ENCODE measurements around the gene TLX1. TPM values are rescaled to one million over a fixed set of nuclear protein-coding genes. Genes with fewer than 3 reads are reported as not detected.

The TLX1 gene
- total RNA-seq, 4 donors from 2014 or later: not detected

DNA sequence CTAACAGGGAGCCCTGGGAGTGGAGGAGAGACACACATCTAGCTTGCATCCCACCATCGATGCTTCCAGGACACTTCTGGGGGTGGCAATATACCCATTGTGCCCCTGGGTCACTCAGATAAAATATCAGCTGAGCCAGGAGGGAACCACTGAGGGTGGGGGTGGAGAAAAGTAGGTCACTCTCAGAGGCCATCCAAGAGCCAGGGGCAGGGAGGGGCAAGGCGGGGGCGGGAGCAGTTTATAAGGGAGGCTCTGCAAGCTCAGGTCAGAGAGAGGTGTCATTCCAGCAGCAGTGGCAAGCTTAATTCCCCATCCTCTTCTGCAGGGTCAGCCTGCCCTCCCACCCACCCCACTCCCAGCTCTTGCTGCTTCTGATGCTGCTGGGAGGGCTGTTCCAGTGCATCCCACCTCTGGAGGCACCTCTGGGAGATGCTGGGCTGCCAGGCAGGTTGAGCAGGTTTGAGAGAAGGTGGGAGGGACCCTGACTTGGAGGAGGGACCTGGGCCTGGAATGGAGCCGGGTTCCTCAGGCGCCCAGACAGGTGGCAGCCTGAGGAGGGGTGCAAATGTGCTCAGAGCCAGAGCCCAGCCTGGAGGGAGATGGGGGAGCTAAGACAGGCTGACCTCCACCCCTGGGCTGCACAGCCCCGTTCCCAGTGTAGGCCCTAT is 20.1 kb upstream of the TLX1 start:
- Histone ChIP-seq H3K36me3 (no peaks in the 10 kb centered on the region), H3K4me3 (no peak overlapping the region), H3K27ac (no peak overlapping the region), H3K27me3 (peaks cover 6 to 9% (median 8%) of the 10 kb centered on the region in 3 donors), H3K9me3 (no peaks in the 10 kb centered on the region), H3K4me1 (no peaks in the 10 kb centered on the region)
- DNase-seq: no peak
- in situ Hi-C loops (cut with MboI; ENCODE audit: low sequenced_read_pairs in 4 of 4) (no loop called here), intact Hi-C loops (cut with DNase I; ENCODE audit: low total_unique reads) (no loop called here)
- no peak for TF ChIP-seq POLR2A (IDR thresholded peaks at IDR 0.05)
- TF ChIP-seq, protein P1, sequence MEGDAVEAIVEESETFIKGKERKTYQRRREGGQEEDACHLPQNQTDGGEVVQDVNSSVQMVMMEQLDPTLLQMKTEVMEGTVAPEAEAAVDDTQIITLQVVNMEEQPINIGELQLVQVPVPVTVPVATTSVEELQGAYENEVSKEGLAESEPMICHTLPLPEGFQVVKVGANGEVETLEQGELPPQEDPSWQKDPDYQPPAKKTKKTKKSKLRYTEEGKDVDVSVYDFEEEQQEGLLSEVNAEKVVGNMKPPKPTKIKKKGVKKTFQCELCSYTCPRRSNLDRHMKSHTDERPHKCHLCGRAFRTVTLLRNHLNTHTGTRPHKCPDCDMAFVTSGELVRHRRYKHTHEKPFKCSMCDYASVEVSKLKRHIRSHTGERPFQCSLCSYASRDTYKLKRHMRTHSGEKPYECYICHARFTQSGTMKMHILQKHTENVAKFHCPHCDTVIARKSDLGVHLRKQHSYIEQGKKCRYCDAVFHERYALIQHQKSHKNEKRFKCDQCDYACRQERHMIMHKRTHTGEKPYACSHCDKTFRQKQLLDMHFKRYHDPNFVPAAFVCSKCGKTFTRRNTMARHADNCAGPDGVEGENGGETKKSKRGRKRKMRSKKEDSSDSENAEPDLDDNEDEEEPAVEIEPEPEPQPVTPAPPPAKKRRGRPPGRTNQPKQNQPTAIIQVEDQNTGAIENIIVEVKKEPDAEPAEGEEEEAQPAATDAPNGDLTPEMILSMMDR (IDR thresholded peaks at IDR 0.05 in 4 of 5, conservative IDR thresholded peaks at IDR 0.05 in 1 of 5): no peak
- ATAC-seq: no peak

DNA sequence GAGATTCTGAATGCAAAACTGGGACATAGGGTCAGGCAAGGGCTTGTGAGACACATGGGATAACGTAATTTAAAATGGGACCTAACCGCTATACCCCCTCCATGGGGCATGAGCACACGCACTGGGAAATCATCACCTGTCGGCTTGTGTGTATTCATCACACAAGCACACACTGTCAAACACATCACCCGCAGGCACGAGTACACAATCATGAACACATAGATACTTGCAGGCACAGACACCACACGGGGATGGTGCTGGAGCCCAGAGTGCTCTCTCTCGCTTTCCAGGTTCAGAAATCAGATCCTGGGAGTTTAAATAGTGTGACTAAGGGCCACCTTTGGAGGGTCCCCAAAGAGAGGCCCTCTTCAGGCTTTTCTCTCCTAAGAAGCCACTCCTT is 19.6 kb upstream of the TLX1 start:
- H3K4me3 ChIP-seq: no peak overlapping the region
- no peak for ATAC-seq
- H3K4me1 ChIP-seq: no peaks in the 10 kb centered on the region
- peaks cover 6 to 9% (median 8%) of the 10 kb centered on the region in 3 donors for H3K27me3 ChIP-seq
- in situ Hi-C loops (cut with MboI; ENCODE audit: low sequenced_read_pairs in 4 of 4) (no loop called here), intact Hi-C loops (cut with DNase I; ENCODE audit: low total_unique reads) (no loop called here)
- TF ChIP-seq, protein P1 (IDR thresholded peaks at IDR 0.05 in 4 of 5, conservative IDR thresholded peaks at IDR 0.05 in 1 of 5): no peak
- TF ChIP-seq POLR2A (IDR thresholded peaks at IDR 0.05): no peak
- no peaks in the 10 kb centered on the region for H3K36me3 ChIP-seq
- no peaks in the 10 kb centered on the region for H3K9me3 ChIP-seq
- no peak overlapping the region for H3K27ac ChIP-seq
- DNase-seq: no peak

GRCh38 chr10:101112799-101113594 is 18.1 kb upstream of the TLX1 start:
- Histone ChIP-seq H3K36me3 (no peaks in the 10 kb centered on the region), H3K4me1 (no peaks in the 10 kb centered on the region), H3K27ac (no peak overlapping the region), H3K4me3 (no peak overlapping the region), H3K9me3 (no peaks in the 10 kb centered on the region), H3K27me3 (peaks cover 6 to 10% (median 8%) of the 10 kb centered on the region in 3 donors)
- in situ Hi-C loops (cut with MboI; ENCODE audit: low sequenced_read_pairs in 4 of 4) (no loop called here), intact Hi-C loops (cut with DNase I; ENCODE audit: low total_unique reads) (no loop called here)
- DNase-seq (no peak), ATAC-seq (no peak)
- TF ChIP-seq, protein P1 (IDR thresholded peaks at IDR 0.05 in 4 of 5, conservative IDR thresholded peaks at IDR 0.05 in 1 of 5): no peak
- no peak for TF ChIP-seq POLR2A (IDR thresholded peaks at IDR 0.05)

- DNase-seq (no peak), ATAC-seq (no peak)
- intact Hi-C loops (cut with DNase I; ENCODE audit: low total_unique reads) (no loop called here), in situ Hi-C loops (cut with MboI; ENCODE audit: low sequenced_read_pairs in 4 of 4) (no loop called here)
- Histone ChIP-seq H3K4me1 (no peaks in the 10 kb centered on the region), H3K27ac (no peak overlapping the region), H3K9me3 (no peaks in the 10 kb centered on the region), H3K27me3 (peaks cover 6 to 12% (median 10%) of the 10 kb centered on the region in 3 donors), H3K4me3 (no peak overlapping the region), H3K36me3 (no peaks in the 10 kb centered on the region)
- TF ChIP-seq POLR2A (IDR thresholded peaks at IDR 0.05): no peak
- TF ChIP-seq, protein P1 (IDR thresholded peaks at IDR 0.05 in 4 of 5, conservative IDR thresholded peaks at IDR 0.05 in 1 of 5): no peak
These were observed 17.2 kb upstream of the TLX1 start for GRCh38 chr10:101113890-101114403.
